Vagina (tissue), 2 donors: Measurements from ENCODE around the gene PSTPIP2.

Source experiments
- CTCF ChIP-seq, 3 experiments: fragments of 450-650 bp in 2 of 3; fragments of 200-600 bp in 1 of 3; sonication (generic) in 1 of 3; IDR thresholded peaks; one replicate each; pipeline ENCODE4 v1.5.1; 2017 to 2019; ENCODE audit warnings: antibody characterized with exemption in 3 of 3, mild to moderate bottlenecking in 2 of 3, moderate library complexity in 2 of 3
- POLR2A ChIP-seq, 2 donors: fragments of 450-650 bp; IDR thresholded peaks; one replicate each; pipeline ENCODE4 v1.6.1; 2017; ENCODE audit warnings: antibody characterized with exemption in 2 of 2, mild to moderate bottlenecking in 2 of 2, moderate library complexity in 2 of 2
- POLR2AphosphoS5 ChIP-seq, 2 donors: sonication (generic); formaldehyde crosslinking; IDR thresholded peaks; one replicate each; pipeline ENCODE4 v1.9.0; 2017; ENCODE audit warnings: antibody characterized with exemption in 2 of 2, mild to moderate bottlenecking in 2 of 2, low read depth in 1 of 2; ENCODE audit not compliant: insufficient read depth in 1 of 2

- TF ChIP-seq POLR2A (IDR thresholded peaks at IDR 0.05): no peak
- TF ChIP-seq CTCF (IDR thresholded peaks at IDR 0.05): no peak
- no peak for TF ChIP-seq POLR2AphosphoS5 (IDR thresholded peaks at IDR 0.05; ENCODE audit: insufficient read depth in 1 of 2, low read depth in 1 of 2)
Measured at GRCh38 chr18:46084431-46084830, 12.4 kb upstream of the PSTPIP2 start.
